Astrocyte of the cerebellum (primary cell): ENCODE data around the gene FLNA.
A peak's percentile ranks its signal among the peaks of the same experiment; 100 is the strongest.
"Not testable (repeated sequence)": the region's sequence is repeated elsewhere in the genome, so short reads cannot be mapped to it uniquely, and the experiment has no call there.

Experiments used
- DNase-seq: peaks from one replicate; pipeline ENCODE4 v3.0.0-alpha.2; 2011; ENCODE audit warnings: low read depth
- H3K4me3 ChIP-seq: 2 replicates; pipeline ENCODE4 v1.5.1; 2011; ENCODE audit warnings: mild to moderate bottlenecking, low read depth, low read length, moderate library complexity
- in situ Hi-C: cut with HindIII; loops from 2 replicates; pipeline ENCODE4 v1.10.0; 2017; ENCODE audit warnings: low sequenced_read_pairs
- TF ChIP-seq, protein P1 (sequence below): IDR thresholded peaks from 2 replicates; pipeline ENCODE4 v1.5.1; 2012; ENCODE audit warnings: low read length, low read depth, moderate library complexity, mild to moderate bottlenecking; ENCODE audit errors: missing control alignments

Gene FLNA

DNA sequence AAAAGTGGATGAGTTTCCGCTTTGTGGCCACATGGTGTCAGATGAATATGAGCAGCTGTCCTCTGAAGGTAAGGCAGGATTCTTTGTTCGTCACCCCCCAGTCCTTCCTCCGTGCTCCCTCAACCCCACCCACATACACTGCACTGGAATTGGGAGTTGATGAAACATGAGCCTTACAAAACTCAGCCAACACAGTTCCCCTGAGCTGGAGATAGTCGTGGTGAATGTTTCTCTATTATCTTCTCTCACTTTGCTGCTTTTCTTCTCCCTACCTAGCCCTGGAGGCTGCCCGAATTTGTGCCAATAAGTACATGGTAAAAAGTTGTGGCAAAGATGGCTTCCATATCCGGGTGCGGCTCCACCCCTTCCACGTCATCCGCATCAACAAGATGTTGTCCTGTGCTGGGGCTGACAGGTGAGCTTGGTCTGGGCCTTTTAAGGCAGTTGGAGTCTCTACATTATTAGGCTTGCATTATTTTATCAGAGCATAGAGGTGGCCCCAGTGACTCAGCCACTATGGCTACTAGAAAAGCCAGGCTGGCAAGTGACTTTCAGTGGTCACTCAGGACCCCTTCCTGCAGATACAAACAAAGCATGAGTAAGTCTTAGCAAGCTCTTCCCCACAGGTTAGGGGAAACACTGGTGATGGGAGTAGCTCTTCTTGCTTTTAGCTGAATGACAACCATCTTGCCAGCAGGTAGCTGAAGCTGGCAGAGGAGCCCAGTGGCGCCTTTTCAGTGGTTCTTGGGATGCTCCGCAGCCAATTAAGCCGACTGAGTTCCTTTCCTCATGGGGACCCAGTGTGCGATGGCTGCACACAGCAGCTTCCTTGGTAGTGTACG is 25.3 kb upstream of the FLNA start:
- H3K4me3 ChIP-seq: peak overlapping the region; percentile 88
- DNase-seq: no peak
- in situ Hi-C loops: no loop called here
- TF ChIP-seq, protein P1, sequence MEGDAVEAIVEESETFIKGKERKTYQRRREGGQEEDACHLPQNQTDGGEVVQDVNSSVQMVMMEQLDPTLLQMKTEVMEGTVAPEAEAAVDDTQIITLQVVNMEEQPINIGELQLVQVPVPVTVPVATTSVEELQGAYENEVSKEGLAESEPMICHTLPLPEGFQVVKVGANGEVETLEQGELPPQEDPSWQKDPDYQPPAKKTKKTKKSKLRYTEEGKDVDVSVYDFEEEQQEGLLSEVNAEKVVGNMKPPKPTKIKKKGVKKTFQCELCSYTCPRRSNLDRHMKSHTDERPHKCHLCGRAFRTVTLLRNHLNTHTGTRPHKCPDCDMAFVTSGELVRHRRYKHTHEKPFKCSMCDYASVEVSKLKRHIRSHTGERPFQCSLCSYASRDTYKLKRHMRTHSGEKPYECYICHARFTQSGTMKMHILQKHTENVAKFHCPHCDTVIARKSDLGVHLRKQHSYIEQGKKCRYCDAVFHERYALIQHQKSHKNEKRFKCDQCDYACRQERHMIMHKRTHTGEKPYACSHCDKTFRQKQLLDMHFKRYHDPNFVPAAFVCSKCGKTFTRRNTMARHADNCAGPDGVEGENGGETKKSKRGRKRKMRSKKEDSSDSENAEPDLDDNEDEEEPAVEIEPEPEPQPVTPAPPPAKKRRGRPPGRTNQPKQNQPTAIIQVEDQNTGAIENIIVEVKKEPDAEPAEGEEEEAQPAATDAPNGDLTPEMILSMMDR: no peak

DNA sequence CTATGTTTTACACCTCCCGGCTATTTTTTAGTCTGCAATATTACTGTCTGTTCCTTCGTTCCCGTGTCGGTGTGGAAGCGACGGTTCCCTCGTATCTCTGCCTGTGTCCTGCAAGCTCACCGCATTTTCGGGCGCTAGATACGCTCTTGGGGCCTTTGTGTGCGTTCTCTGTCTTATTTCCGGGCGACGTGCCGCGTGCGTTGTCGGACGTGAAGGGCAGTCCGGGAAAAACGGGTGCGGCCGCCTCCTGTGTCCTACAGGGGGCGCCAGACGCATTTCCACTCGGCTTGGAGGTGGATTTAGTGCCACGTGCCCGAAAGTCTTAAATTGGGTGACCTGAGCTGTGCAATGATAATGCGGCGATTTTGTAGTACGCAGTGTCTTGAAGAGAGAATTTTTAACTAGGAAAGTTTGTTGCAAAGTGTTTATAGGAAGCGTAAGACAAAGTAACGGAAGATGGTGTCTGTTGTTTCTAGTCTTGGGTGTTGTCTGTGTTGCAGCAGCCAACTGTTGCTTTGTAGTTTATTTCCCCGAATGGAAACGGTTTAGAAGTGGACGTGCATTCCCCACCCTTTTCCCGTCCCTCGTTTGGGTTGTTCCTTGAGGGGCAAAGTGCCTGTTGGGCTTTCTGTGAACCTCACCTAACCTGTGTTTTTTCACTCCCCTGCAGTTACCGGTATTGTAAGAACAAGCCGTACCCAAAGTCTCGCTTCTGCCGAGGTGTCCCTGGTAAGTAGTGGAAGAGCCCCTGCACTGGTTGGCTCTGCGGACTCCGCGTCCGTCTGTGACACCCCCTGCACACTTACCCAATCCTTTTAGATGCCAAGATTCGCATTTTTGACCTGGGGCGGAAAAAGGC is 24.5 kb upstream of the FLNA start:
- peak overlapping the region; percentile 88 for H3K4me3 ChIP-seq
- in situ Hi-C loops: no loop called here
- peak; percentile 69 for DNase-seq
- TF ChIP-seq, protein P1: peak; percentile 74

DNA sequence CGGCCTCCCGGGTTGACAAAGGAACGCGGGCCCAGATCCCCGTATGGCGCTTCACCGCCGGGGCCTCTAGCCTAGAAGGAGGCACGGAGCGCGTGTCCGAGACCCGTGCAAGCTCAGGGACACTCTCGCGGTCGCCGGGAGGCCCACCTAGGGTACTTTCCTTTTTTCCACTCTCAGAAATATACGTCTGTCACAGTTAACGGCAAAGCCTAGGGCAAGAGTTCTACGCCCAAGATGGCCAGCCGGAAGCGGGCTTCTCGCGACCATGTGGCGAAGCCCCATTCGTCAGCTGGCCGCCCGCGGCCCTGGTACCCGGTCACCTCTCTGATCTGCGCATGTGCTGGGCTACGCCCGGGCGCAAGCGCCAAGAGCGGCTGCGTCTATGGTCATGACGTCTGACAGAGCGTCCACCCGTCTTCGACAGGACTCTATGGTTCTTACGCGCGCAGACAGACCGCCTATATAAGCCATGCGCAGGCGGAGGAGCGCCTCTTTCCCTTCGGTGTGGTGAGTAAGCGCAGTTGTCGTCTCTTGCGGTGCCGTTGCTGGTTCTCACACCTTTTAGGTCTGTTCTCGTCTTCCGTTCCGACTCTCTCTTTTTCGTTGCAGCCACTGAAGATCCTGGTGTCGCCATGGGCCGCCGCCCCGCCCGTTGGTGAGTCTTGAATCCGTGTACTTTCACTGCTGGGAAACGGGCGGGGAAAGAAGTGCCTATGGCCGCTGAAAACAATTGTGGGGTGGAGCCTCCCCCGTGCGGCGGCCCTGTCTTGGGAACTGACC is 23.6 kb upstream of the FLNA start, which contains the start of gene RPL10:
RPL10 (plus strand) TSS at position 490 of the 780 bp plus-strand sequence; CDS start at position 633, 143 bp downstream.
- H3K4me3 ChIP-seq: peak within 1 kb of the TSS; percentile 88
- peak; percentile 91 for DNase-seq
- in situ Hi-C loops: no loop called here
- TF ChIP-seq, protein P1: no peak

DNA sequence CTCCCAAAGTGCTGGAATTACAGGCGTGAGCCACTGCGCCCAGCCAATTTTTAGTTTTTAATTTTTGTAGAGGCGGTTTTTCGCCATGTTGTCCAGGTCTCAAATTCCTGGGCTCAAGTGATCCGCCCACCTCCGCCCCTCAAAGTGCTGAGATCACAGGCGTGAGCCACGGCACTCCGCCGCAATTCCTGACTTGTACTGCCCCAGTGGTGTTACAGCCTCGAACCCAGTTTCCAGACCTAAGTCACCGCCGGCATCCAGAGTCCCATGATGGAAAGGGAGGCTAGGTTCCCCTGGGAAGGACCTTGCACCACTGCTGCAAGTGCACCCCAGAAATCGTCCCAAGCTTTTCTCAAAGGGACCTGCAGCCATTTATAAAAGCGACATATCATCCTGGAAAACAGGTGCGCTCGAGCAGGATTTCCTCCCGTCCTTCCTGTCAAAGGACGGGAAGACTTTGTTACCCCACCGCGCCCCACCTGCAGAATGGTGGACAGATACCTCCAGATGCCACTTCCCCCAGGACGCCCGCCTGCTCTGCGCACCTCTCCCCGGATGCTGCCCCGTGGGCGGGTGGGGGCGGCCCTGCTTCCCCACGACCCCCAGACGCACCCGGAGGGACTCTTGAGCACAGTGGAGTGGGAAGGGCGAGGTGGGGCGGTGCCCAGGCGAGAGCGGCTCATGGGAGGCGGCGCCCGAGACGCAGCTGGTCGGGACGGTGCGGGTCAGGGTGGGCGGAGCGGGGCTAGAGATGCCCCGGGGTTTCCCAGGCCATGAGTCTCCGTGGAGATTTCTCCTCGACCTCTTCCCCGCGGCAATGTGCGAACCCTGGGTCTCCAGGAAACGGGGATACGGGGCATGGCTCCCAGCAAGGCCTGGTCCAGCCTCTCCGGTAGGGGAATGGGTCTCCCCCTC is 22.8 kb upstream of the FLNA start:
- no peak for DNase-seq
- in situ Hi-C loops: no loop called here
- TF ChIP-seq, protein P1: no peak
- peak overlapping the region; percentile 88 for H3K4me3 ChIP-seq

DNA sequence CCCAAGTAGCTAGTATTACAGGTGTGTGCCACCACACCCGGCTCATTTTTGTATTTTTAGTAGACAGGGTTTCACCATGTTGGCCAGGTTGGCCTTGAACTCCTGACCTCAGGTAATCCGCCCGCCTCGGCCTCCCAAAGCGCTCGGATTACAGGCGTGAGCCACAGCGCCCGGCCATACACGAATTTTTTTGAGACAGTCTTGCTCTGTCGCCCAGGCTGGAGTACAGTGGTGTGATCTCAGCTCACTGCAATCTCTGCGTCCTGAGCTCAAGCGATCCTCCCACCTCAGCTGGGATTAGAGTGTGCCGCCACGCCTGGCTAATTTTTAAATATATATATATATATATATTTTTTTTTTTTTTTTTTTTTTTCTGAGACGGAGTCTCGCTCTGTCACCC is 21.9 kb upstream of the FLNA start:
- H3K4me3 ChIP-seq, DNase-seq, in situ Hi-C loops: not testable (repeated sequence)

DNA sequence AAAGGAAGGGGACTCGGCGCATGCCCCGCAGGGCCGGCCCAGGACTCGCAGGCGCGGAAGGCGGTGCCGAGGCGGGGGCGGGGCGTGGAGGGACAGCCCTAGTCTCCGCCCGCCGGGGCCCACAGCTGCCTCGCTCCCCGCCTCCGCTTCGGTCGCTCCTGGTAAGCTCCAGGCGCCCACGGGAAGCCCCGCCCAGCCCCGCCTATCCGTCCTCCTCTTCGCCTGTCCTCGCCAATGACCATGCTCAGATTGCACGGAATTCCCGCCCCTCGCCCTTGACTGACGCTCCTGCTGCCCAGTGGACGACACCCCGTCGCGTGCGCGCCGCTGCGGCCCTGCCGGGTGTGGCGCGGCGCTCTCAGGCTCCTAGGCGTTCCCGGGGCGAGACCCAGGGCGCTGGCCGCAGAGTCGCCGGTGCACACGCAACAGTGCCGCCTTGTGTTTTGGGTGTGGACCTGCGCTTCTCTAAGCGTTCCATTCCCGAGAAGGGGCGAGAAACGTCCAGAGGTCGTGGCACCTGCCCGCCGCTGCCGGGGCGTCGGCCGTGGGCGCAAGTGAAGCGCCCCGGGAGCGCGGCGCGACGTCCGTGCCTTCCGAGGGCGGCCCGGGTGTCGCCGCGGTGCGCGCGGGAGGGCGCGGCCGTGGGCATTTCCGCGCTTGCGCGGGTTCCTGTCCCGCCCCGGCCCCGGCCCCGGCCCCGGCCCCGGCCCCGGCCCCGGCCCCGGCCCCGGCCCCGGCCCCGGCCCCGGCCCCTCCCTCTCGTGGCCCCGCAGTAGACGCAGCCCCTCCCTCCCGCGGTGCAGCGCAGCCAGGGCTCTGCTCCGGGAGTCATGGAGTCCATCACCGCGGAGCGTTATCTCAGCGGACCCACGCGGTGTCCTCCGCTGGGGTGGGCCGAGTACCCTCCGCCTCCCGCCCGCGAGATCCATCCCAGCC is 15.6 kb upstream of the FLNA start:
- in situ Hi-C loops, DNase-seq, H3K4me3 ChIP-seq: not testable (repeated sequence)

DNA sequence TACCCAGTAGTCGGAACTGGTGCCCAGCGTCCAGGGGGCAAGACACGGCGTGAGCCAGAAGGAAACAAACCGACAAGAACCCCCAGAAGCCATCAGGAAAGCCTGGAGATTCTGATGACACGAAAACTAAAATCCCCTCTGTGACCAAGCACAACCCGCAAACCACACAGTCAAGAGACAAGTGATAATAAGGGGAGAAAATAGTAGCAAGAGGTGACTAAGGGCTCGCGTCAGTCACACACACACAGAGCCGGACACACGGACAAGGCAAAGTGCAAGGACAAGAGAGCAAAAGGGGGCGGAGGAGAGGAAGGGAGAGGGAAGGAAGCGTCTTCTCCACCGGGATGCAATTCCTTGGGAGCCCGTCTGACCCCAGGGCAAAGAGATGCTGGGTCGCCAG is 14.2 kb upstream of the FLNA start:
- in situ Hi-C loops: not testable (repeated sequence)

DNA sequence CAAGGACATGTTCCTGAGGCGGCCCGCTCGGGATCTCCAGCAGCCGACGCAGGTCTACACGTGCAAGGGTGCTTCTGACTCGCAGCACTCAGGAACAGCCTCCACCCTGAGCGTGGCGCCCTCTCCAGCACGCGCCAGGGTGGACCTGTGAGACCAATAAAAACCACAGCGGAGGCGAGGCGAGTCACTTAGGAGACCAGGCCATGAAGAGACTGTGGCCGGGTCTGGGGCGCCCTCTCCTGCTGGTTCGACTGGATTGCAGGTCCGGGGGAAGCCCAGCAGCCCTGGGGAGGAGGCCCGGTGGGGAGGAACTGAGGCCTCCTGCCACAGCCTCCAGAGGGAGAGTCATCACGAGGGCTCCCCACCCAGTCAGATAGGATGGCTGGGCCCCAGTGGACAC is 13.7 kb upstream of the FLNA start:
- in situ Hi-C loops, DNase-seq: not testable (repeated sequence)

More for the DNA sequence above, 14.2 kb upstream of the FLNA start:
- DNase-seq, H3K4me3 ChIP-seq: not testable (repeated sequence)

More for the DNA sequence above, 13.7 kb upstream of the FLNA start:
- H3K4me3 ChIP-seq: not testable (repeated sequence)
